ENCODE measurements around the gene FRMD5. TPM values are rescaled to one million over a fixed set of nuclear protein-coding genes. Genes with fewer than 3 reads are reported as not detected.

The FRMD5 gene
- total RNA-seq, 6 experiments from 2014 or later: not detected

DNA sequence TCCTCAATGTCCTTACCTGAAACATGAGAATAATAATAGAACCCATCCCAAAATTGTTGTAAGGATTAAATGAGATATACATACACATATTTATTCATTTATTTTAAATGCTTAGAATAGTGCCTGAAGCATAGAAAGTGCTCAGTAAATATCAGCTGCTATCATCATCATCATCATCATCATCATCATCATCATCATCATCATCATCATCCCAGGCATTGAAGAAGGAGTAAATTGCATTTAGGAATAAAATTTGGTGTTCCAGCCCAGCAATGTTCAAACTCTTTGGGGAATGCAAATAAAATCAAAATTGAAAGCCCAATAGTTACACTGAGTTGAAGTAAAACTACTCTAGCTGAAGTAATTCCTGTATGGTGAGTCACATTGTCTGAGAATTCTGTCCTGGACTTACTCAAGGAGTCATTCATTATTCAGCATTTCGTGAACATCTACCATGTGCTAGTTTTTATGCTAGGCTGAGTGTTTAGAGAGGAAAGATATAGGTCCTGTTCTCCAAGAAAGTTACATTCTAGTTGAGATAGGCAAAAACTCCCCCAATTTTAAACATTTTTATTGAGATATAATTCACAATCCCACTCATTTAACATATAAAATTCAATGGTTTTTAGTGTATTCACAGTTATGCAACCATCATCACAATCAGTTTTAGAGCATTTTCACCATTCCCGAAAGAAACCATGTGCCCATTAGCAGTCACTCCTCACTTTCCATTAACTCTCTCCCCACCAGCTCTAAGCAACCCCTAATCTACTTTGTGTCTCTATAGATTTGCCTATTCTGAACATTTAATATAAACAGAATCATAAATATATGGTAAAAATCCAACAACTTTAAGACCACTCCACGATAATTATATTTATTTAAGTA is 107.2 kb downstream of the FRMD5 start:
- no peak for DNase-seq
- ATAC-seq: no peak
- 27% methylated on average over 3 of the region's 3 CpGs for WGBS (ENCODE audit: insufficient coverage, low coverage, low lambda C conversion rate, missing lambda C conversion rate)
- H3K9me3 ChIP-seq: no peaks in the 10 kb centered on the region
- TF ChIP-seq, protein P1, sequence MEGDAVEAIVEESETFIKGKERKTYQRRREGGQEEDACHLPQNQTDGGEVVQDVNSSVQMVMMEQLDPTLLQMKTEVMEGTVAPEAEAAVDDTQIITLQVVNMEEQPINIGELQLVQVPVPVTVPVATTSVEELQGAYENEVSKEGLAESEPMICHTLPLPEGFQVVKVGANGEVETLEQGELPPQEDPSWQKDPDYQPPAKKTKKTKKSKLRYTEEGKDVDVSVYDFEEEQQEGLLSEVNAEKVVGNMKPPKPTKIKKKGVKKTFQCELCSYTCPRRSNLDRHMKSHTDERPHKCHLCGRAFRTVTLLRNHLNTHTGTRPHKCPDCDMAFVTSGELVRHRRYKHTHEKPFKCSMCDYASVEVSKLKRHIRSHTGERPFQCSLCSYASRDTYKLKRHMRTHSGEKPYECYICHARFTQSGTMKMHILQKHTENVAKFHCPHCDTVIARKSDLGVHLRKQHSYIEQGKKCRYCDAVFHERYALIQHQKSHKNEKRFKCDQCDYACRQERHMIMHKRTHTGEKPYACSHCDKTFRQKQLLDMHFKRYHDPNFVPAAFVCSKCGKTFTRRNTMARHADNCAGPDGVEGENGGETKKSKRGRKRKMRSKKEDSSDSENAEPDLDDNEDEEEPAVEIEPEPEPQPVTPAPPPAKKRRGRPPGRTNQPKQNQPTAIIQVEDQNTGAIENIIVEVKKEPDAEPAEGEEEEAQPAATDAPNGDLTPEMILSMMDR (IDR thresholded peaks at IDR 0.05): no peak
- no peak for TF ChIP-seq POLR2A (IDR thresholded peaks at IDR 0.05)
- H3K27me3 ChIP-seq: no peaks in the 10 kb centered on the region
- H3K4me1 ChIP-seq: no peaks in the 10 kb centered on the region
- H3K27ac ChIP-seq: no peak overlapping the region
- H3K4me3 ChIP-seq: no peak overlapping the region
- no peaks in the 10 kb centered on the region for H3K36me3 ChIP-seq
- intact Hi-C loops (cut with DNase I): no loop called here

DNA sequence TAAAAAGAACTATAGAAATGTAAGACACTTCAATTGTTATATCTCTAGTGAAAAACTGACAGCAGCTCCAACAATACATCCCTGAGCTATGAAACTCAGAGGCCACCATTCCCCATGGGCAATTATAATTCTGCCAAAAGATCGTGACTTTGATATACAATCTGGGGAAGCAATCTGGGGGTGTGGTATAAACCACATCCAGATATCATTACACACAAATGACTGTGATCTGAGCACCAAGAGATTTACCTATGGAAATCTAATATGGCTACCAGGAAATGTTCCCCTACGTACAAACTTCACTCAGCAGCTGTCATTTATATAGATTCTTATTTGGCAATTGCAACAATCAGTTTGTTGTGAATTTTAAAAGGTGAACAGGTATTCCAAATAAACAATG is 110.3 kb downstream of the FRMD5 start:
- no peaks in the 10 kb centered on the region for H3K9me3 ChIP-seq
- ATAC-seq (no peak), DNase-seq (no peak)
- H3K4me3 ChIP-seq: no peak overlapping the region
- no peaks in the 10 kb centered on the region for H3K4me1 ChIP-seq
- no peak for TF ChIP-seq POLR2A (IDR thresholded peaks at IDR 0.05)
- TF ChIP-seq, protein P1 (IDR thresholded peaks at IDR 0.05): no peak
- intact Hi-C loops (cut with DNase I): no loop called here
- H3K27ac ChIP-seq: no peak overlapping the region
- no peaks in the 10 kb centered on the region for H3K27me3 ChIP-seq
- H3K36me3 ChIP-seq: no peaks in the 10 kb centered on the region
- WGBS (ENCODE audit: insufficient coverage, low coverage, low lambda C conversion rate, missing lambda C conversion rate): 31% methylated on average over 2 of the region's 2 CpGs

DNA sequence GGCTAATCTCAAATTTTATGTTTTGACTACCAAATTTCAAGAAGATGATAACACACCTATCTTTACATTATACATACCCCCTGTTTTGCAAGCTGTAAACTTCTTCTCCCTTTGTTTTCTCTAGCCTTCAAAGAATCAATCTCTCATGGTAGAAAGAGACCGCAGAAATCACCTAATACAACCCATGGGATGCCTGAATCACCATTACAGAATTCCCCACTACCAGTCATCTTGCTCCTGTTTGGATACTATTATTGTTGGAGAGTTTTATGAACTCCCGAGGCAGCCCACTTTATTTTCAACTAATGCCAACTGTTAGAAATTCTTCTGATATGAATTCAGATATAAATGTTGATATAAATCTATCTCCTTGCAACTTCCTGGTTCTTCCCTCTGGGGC is 110.9 kb downstream of the FRMD5 start:
- DNase-seq: no peak
- no peak overlapping the region for H3K27ac ChIP-seq
- no peaks in the 10 kb centered on the region for H3K9me3 ChIP-seq
- intact Hi-C loops (cut with DNase I): no loop called here
- no peaks in the 10 kb centered on the region for H3K36me3 ChIP-seq
- no peaks in the 10 kb centered on the region for H3K4me1 ChIP-seq
- TF ChIP-seq, protein P1 (IDR thresholded peaks at IDR 0.05): no peak
- TF ChIP-seq POLR2A (IDR thresholded peaks at IDR 0.05): no peak
- no peak overlapping the region for H3K4me3 ChIP-seq
- 49% methylated on average over 2 of the region's 2 CpGs for WGBS (ENCODE audit: insufficient coverage, low coverage, low lambda C conversion rate, missing lambda C conversion rate)
- no peaks in the 10 kb centered on the region for H3K27me3 ChIP-seq
- no peak for ATAC-seq

DNA sequence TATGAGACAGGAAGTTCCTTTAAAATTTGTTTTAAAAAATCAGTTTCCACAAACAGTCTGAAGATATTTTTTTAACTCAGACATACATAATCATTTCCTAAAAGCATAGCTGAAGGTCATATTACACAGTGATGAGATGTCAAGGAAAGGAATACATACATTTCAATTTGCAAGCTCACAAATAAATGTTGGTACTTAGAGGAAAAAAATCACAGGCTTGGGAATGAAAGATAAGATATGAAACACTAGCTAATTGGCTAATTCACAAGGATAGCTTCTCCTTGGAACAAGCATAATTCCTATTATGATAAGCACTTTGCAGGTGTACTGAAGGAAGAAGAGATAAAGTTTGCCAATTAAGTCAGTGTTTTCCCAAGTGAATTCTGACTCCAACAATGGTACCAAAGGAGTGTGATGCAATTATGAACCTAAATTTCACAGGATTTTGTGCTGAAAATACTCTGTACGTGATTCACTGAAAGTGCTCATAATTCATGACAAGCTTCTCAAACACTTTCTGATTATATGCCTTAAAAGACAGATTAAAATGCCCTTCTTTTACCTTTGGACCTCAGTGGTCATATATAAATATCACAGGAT is 112.4 kb downstream of the FRMD5 start:
- no peak for DNase-seq
- no peaks in the 10 kb centered on the region for H3K36me3 ChIP-seq
- intact Hi-C loops (cut with DNase I): no loop called here
- no peak overlapping the region for H3K27ac ChIP-seq
- WGBS (ENCODE audit: insufficient coverage, low coverage, low lambda C conversion rate, missing lambda C conversion rate): 45% methylated on average over 1 of the region's 1 CpG
- H3K4me1 ChIP-seq: no peaks in the 10 kb centered on the region
- no peak for TF ChIP-seq POLR2A (IDR thresholded peaks at IDR 0.05)
- TF ChIP-seq, protein P1 (IDR thresholded peaks at IDR 0.05): no peak
- ATAC-seq: no peak
- no peak overlapping the region for H3K4me3 ChIP-seq
- H3K9me3 ChIP-seq: no peaks in the 10 kb centered on the region
- no peaks in the 10 kb centered on the region for H3K27me3 ChIP-seq
